Activated CD4-positive, alpha-beta T cell treated with anti-CD3 and anti-CD28 coated beads, Interleukin-2, Interleukin-6, amounts not matched to agents 100 ng/mL and 50 ng/mL, durations not matched to agents 16 hours and 8 hours (primary cell): ENCODE results near the gene TOGARAM1.
A peak's percentile ranks its signal among the peaks of the same experiment; 100 is the strongest.

Experiments used
- DNase-seq: peaks from one replicate; pipeline ENCODE4 v3.0.0-alpha.2; 2020

The TOGARAM1 gene

DNA sequence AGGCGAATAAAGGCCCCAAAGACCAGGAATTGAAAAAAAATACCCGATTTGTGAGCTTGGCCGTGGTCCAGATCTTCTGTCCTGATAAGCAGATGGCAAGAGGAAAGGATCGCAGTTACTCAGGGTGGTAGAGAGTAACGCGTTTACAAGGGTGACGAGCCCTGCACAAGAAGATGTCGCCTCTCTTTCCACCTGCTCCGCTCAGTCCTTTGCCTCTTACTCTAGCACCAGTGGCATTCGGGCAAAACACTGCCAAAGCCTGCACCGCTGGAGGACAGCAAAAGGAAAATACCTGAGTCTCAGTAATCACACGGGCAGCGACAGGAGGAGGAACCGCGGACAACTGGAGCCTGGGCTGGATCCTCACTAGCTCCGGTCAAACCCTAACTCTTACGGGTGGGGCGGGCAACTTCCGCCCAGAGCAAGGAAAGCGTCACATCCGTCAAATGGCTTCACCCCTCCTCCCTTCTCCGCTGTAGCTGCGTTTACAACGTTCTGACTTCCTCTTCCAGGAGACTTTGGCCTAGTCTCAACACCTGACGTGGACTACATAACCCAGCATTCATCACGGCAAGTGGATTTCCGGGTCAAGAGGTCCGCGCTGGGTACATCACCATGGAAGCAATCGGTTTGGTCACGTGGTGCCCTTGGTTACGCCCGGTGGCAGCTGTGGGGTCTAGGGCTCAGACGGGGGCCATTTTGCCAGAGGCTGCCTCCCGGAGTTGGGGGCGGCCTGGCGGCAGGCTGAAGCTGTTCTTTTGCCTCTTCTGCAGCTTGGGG is at the start of gene TOGARAM1, which contains the start of gene KLHL28:
Gene TOGARAM1, plus strand, starts transcription at position 637 of the 780 bp plus-strand sequence. CDS start 232 bp downstream, outside the sequence.
Gene KLHL28, minus strand, starts transcription at position 394 of the 780 bp plus-strand sequence. CDS start 16,019 bp downstream, outside the sequence.
- DNase-seq, result peak; percentile 98

- no peak for DNase-seq
Observed at GRCh38 chr14:44914849-44915248, 47.1 kb upstream of the TOGARAM1 start.

DNA sequence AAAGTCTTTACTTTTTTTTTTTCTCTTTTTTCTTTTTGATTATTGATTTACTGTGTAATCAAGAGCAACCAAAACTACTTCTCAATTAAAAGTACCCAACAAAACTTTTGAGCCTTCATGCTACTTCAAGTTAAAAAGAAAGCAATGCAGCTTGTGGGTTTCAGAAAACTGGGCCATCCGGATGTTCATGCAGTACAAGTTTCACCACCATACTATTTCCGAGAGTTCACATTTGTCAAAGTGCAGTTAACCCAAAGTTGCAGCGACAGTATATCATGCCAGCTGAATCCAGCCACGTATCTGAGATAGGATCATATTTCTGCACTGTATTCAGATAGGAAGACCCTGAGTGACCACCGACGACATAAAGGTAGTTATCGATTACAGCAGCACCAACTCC is 33.2 kb upstream of the TOGARAM1 start:
- peak; percentile 10 for DNase-seq

- DNase-seq, result no peak
Observed at GRCh38 chr14:44935155-44935554, 26.8 kb upstream of the TOGARAM1 start.

DNA sequence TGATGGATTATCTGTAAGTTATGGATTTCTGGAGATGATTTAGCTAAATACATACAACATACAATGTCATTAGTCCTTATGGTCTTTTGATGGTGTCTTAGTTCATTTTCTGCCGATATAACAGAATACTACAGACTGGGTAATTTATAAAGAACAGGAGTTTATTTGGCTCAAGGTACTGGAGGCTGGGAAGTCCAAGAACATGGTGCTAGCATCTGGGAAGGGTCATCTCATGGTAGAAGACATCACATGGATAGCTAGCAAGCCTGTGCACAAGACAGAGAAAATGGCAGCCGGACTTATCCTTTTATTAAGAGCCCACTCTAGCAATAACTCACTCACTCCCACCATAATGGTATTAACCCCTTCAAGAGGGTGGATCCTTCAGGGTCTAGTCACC is 24.4 kb upstream of the TOGARAM1 start:
- no peak for DNase-seq

- DNase-seq, result no peak
Observed at GRCh38 chr14:44940211-44940610, 21.8 kb upstream of the TOGARAM1 start.

GRCh38 chr14:44940944-44941343 is 21.0 kb upstream of the TOGARAM1 start:
- DNase-seq, result no peak

DNA sequence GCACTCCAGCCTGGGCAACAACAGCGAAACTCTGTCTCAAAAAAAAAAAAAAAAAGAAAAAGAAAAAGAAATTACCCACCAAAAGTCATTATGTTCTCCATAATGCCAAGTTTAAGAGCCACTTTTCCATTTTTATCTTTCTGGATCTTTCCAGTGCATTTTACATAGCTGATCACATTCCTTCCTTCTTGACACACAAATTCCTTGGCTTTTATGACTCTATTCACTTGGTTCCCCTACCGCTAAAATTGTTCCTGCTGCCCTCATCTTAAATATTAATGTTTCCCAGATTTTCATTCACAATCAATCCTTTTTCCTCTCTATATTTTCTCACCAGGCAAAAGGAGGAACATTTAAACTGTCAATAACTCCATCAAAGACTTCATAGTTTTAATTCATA is 20.4 kb upstream of the TOGARAM1 start:
- DNase-seq, result no peak

DNA sequence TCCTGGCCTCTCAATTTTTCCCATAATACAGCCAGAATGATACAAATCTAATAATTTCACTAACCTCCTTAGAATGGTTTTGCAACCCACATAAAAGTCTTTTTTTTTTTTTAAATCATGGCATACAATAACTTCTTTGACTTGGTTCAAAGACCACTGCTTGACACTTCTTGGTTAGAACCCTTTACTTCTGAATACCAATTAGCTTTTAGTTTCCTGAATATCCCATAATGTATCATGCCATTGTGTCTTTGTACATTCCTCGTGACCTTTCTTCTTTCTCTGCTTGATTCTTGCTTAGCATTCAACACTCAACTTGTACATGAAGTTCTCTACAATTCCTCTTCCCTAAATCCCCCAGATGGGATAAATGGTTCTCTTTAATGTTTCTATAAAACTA is 19.6 kb upstream of the TOGARAM1 start:
- DNase-seq, result no peak

- no peak for DNase-seq
Observed at GRCh38 chr14:44944107-44944506, 17.9 kb upstream of the TOGARAM1 start.

- no peak for DNase-seq
Observed at GRCh38 chr14:44945264-44945663, 16.7 kb upstream of the TOGARAM1 start.

DNA sequence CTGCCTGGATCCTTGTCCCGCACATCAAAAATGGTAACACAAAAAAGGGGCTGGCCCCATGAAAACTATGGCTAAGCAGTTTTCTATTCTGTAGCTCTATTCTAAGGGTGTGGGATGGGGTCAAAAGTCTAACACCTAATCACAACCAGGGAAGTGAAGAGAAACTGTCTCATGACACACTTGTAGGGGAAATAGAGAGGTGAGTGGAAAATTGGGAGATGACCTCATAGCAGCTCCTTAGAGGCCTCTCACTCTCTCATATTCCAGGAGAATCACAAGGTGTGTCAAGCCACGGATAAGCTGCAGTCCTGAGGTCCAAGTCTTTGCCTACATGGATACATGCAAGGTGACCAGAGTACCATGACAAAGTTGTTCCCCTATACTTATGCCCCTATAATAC is 10.9 kb upstream of the TOGARAM1 start:
- DNase-seq, result no peak

- no peak for DNase-seq
Observed at GRCh38 chr14:44952391-44953110, 9.4 kb upstream of the TOGARAM1 start.

DNA sequence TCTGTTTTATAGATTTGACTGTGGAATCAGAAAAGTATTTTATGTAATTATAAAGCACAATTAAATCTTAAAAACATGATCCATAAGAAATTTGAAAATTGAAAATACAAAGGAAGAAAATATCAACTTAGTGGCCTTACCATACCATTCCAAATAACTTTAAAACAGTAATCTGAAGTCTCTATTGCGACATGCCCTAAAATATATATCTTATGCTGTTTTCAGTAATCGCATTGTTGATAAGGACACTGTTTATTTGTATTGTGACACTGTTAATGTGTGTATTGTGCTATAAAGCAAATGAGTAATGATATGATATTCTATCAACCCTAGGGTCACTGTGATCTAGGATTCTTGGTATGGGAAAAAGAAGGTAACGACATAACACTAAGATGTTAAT is 7.2 kb upstream of the TOGARAM1 start:
- DNase-seq, result no peak

GRCh38 chr14:44955528-44955927 is 6.5 kb upstream of the TOGARAM1 start:
- DNase-seq, result no peak

- DNase-seq, result no peak
Observed at GRCh38 chr14:44956866-44957265, 5.1 kb upstream of the TOGARAM1 start.

DNA sequence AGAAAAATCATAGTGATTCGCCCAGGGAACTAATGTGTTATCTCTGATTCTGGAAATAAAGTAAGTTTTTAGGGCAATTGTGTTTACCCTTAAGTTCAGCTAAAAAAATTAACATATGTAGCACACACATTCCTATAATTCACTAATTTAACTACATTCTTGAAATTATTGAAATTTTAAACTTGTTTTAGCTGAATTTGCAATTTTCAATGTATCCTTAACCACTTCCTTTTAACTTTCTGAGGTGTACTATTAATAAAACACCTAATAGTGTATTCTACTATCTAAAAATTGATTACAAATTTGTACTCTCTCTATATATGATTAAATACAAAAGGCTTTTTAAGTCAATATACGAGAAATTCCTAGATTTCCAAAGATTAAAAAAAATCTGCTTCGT is 2.5 kb upstream of the TOGARAM1 start:
- DNase-seq, result no peak

GRCh38 chr14:44960146-44960545 is 1.8 kb upstream of the TOGARAM1 start:
- DNase-seq, result peak; percentile 10

GRCh38 chr14:44960646-44961045 is 1.3 kb upstream of the TOGARAM1 start:
- DNase-seq, result no peak

DNA sequence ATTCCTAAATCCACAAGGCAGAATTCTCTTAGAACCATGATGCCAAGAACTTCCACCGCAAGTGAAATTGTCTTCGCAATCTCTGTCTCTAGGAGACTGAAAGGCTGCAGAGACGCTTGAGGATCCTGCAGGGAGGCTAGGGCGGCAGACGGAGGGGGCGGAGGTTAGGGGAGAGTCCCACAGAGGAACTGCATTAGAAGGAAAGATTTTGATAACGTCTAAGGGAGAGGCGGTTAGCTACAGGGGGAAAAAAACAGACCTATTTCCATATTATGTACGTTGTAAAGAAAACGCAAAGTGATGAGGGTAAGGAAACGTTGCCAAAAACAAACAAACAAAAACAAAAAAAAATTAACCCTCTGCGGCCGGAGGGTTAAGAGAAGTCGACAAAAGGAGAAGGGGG is 838 bp upstream of the TOGARAM1 start:
- peak; percentile 66 for DNase-seq

- peak; percentile 28 for DNase-seq
Observed at GRCh38 chr14:44962334-44963043, 499 bp downstream of the TOGARAM1 start.

GRCh38 chr14:44963044-44963528 is 1.1 kb downstream of the TOGARAM1 start:
- peak; percentile 7 for DNase-seq

GRCh38 chr14:44963775-44964380 is 1.9 kb downstream of the TOGARAM1 start:
- peak; percentile 3 for DNase-seq
